ENCODE results near the gene IQCM.

The IQCM gene

DNA sequence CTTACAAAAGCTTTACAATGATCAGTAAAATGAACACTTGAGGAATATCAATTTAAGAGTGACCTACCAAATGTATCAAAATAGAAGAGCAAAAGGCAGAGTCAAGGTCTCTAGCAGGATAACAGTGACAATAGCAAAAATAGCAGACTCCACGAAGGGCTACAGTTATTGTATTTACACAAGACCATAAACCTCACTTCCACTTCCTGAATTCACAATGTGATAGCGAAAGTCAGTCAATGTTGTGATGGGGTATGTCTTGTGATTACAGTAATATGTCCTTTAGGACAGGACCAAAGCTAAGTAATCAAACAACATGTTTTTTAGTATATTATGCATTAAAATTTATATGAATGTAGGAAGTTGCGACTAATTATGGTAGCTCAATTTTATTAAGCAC lies 139.6 kb downstream of the IQCM start:
- Histone ChIP-seq H3K4me3 (ENCODE audit: insufficient read depth in 1 of 2, low read depth in 1 of 2, low read length in 2 of 2) (no peak overlapping the region), H3K23ac (ENCODE audit: low read length in 2 of 2) (no peak overlapping the region), H3K27ac (ENCODE audit: low read length, poor library complexity, severe bottlenecking) (no peak overlapping the region), H3K18ac (ENCODE audit: low read depth in 1 of 2, low read length in 2 of 2) (no peak overlapping the region), H3K4me2 (ENCODE audit: low read length, poor library complexity, severe bottlenecking) (no peak overlapping the region), H4K91ac (ENCODE audit: low read length) (no peak overlapping the region), H3K4ac (ENCODE audit: low read depth in 1 of 2, low read length in 2 of 2) (no peak overlapping the region), H4K8ac (ENCODE audit: low read length) (no peak overlapping the region), H3K79me1 (replicated peaks; ENCODE audit: low read length, poor library complexity, severe bottlenecking) (no peaks in the 10 kb centered on the region), H2AFZ (ENCODE audit: low read depth, low read length) (no peak overlapping the region), H3K9me3 (ENCODE audit: control insufficient read depth, low read length) (peaks cover 48% of the 10 kb centered on the region), H2BK5ac (ENCODE audit: low read depth, low read length, poor library complexity, severe bottlenecking) (no peak overlapping the region), H3K4me1 (ENCODE audit: control insufficient read depth, insufficient read depth, low read depth, low read length) (no peaks in the 10 kb centered on the region), H3K36me3 (ENCODE audit: control insufficient read depth in 1 of 2, insufficient read depth in 2 of 2, low read depth in 1 of 2, low read length in 2 of 2) (no peaks in the 10 kb centered on the region), H3K27me3 (ENCODE audit: control insufficient read depth in 1 of 2, insufficient read depth in 1 of 2, low read length in 2 of 2) (no peaks in the 10 kb centered on the region), H2AK5ac (ENCODE audit: low read length, severe bottlenecking) (no peak overlapping the region), H2BK15ac (ENCODE audit: low read depth, poor library complexity, severe bottlenecking) (no peak overlapping the region), H2BK12ac (ENCODE audit: low read length in 2 of 2) (no peak overlapping the region), H2BK120ac (ENCODE audit: low read depth, low read length) (no peak overlapping the region), H3K9ac (ENCODE audit: low read length) (no peak overlapping the region), H3K14ac (ENCODE audit: low read length in 2 of 2) (no peak overlapping the region)
- no peak for DNase-seq
- 72% methylated on average over 2 of the region's 3 CpGs for WGBS

GRCh38 chr4:149645790-149646189 lies 169.9 kb downstream of the IQCM start:
- no peak overlapping the region for H2BK120ac ChIP-seq (ENCODE audit: low read depth, low read length)
- H2BK15ac ChIP-seq (ENCODE audit: low read depth, poor library complexity, severe bottlenecking) = no peak overlapping the region
- no peaks in the 10 kb centered on the region for H3K27me3 ChIP-seq (ENCODE audit: control insufficient read depth in 1 of 2, insufficient read depth in 1 of 2, low read length in 2 of 2)
- H3K9ac ChIP-seq (ENCODE audit: low read length) = no peak overlapping the region
- H3K18ac ChIP-seq (ENCODE audit: low read depth in 1 of 2, low read length in 2 of 2) = no peak overlapping the region
- no peaks in the 10 kb centered on the region for H3K4me1 ChIP-seq (ENCODE audit: control insufficient read depth, insufficient read depth, low read depth, low read length)
- H3K4me2 ChIP-seq (ENCODE audit: low read length, poor library complexity, severe bottlenecking) = no peak overlapping the region
- no peak overlapping the region for H3K4ac ChIP-seq (ENCODE audit: low read depth in 1 of 2, low read length in 2 of 2)
- H3K79me1 ChIP-seq (replicated peaks; ENCODE audit: low read length, poor library complexity, severe bottlenecking) = no peaks in the 10 kb centered on the region
- no peak overlapping the region for H2BK5ac ChIP-seq (ENCODE audit: low read depth, low read length, poor library complexity, severe bottlenecking)
- H4K8ac ChIP-seq (ENCODE audit: low read length) = no peak overlapping the region
- no peak overlapping the region for H3K14ac ChIP-seq (ENCODE audit: low read length in 2 of 2)
- no peaks in the 10 kb centered on the region for H3K9me3 ChIP-seq (ENCODE audit: control insufficient read depth, low read length)
- no peak overlapping the region for H2BK12ac ChIP-seq (ENCODE audit: low read length in 2 of 2)
- no peak overlapping the region for H2AFZ ChIP-seq (ENCODE audit: low read depth, low read length)
- no peak overlapping the region for H4K91ac ChIP-seq (ENCODE audit: low read length)
- H2AK5ac ChIP-seq (ENCODE audit: low read length, severe bottlenecking) = no peak overlapping the region
- no peak for DNase-seq
- H3K27ac ChIP-seq (ENCODE audit: low read length, poor library complexity, severe bottlenecking) = no peak overlapping the region
- H3K23ac ChIP-seq (ENCODE audit: low read length in 2 of 2) = no peak overlapping the region
- H3K36me3 ChIP-seq (ENCODE audit: control insufficient read depth in 1 of 2, insufficient read depth in 2 of 2, low read depth in 1 of 2, low read length in 2 of 2) = no peaks in the 10 kb centered on the region
- H3K4me3 ChIP-seq (ENCODE audit: insufficient read depth in 1 of 2, low read depth in 1 of 2, low read length in 2 of 2) = no peak overlapping the region

GRCh38 chr4:149638073-149638472 lies 177.6 kb downstream of the IQCM start:
- Histone ChIP-seq H3K9ac (ENCODE audit: low read length) (no peak overlapping the region), H3K27me3 (ENCODE audit: control insufficient read depth in 1 of 2, insufficient read depth in 1 of 2, low read length in 2 of 2) (no peaks in the 10 kb centered on the region), H3K18ac (ENCODE audit: low read depth in 1 of 2, low read length in 2 of 2) (no peak overlapping the region), H3K36me3 (ENCODE audit: control insufficient read depth in 1 of 2, insufficient read depth in 2 of 2, low read depth in 1 of 2, low read length in 2 of 2) (no peaks in the 10 kb centered on the region), H4K8ac (ENCODE audit: low read length) (no peak overlapping the region), H3K4ac (ENCODE audit: low read depth in 1 of 2, low read length in 2 of 2) (no peak overlapping the region), H2BK120ac (ENCODE audit: low read depth, low read length) (no peak overlapping the region), H3K14ac (ENCODE audit: low read length in 2 of 2) (no peak overlapping the region), H3K79me1 (replicated peaks; ENCODE audit: low read length, poor library complexity, severe bottlenecking) (no peaks in the 10 kb centered on the region), H2AK5ac (ENCODE audit: low read length, severe bottlenecking) (no peak overlapping the region), H2BK15ac (ENCODE audit: low read depth, poor library complexity, severe bottlenecking) (no peak overlapping the region), H3K27ac (ENCODE audit: low read length, poor library complexity, severe bottlenecking) (no peak overlapping the region), H3K4me3 (ENCODE audit: insufficient read depth in 1 of 2, low read depth in 1 of 2, low read length in 2 of 2) (no peak overlapping the region), H3K23ac (ENCODE audit: low read length in 2 of 2) (no peak overlapping the region), H2BK12ac (ENCODE audit: low read length in 2 of 2) (no peak overlapping the region), H2BK5ac (ENCODE audit: low read depth, low read length, poor library complexity, severe bottlenecking) (no peak overlapping the region), H3K4me1 (ENCODE audit: control insufficient read depth, insufficient read depth, low read depth, low read length) (no peaks in the 10 kb centered on the region), H3K4me2 (ENCODE audit: low read length, poor library complexity, severe bottlenecking) (no peak overlapping the region), H4K91ac (ENCODE audit: low read length) (no peak overlapping the region), H2AFZ (ENCODE audit: low read depth, low read length) (no peak overlapping the region), H3K9me3 (ENCODE audit: control insufficient read depth, low read length) (no peaks in the 10 kb centered on the region)
- whole genome bisulfite sequencing = no CpG with 5 or more reads among the region's 1 CpG
- no peak for DNase-seq

DNA sequence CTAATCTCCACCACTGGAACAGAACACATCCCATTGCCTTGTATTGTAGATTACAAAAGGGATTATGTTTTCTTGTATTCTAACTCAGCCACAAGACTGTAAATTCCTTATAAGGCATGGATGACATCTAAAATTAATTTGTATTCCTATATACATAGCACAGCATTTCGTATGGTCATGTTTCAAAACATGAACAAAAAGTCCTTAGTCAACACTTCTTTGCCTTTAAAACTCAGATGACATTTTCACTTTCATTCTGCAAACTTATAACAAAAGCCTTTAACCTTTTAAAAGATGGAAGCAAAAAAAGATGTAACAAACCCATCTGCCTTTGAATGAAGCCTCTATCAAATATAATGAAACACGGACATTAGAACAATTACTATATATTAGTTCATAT lies 181.3 kb downstream of the IQCM start:
- Histone ChIP-seq H3K27me3 (ENCODE audit: control insufficient read depth in 1 of 2, insufficient read depth in 1 of 2, low read length in 2 of 2) (no peaks in the 10 kb centered on the region), H3K4me1 (ENCODE audit: control insufficient read depth, insufficient read depth, low read depth, low read length) (no peaks in the 10 kb centered on the region), H4K8ac (ENCODE audit: low read length) (no peak overlapping the region), H2BK5ac (ENCODE audit: low read depth, low read length, poor library complexity, severe bottlenecking) (no peak overlapping the region), H2BK12ac (ENCODE audit: low read length in 2 of 2) (no peak overlapping the region), H4K91ac (ENCODE audit: low read length) (no peak overlapping the region), H3K23ac (ENCODE audit: low read length in 2 of 2) (no peak overlapping the region), H3K4ac (ENCODE audit: low read depth in 1 of 2, low read length in 2 of 2) (no peak overlapping the region), H2BK120ac (ENCODE audit: low read depth, low read length) (no peak overlapping the region), H3K4me2 (ENCODE audit: low read length, poor library complexity, severe bottlenecking) (no peak overlapping the region), H3K14ac (ENCODE audit: low read length in 2 of 2) (no peak overlapping the region), H2AK5ac (ENCODE audit: low read length, severe bottlenecking) (no peak overlapping the region), H3K9me3 (ENCODE audit: control insufficient read depth, low read length) (peaks cover 16% of the 10 kb centered on the region), H3K79me1 (replicated peaks; ENCODE audit: low read length, poor library complexity, severe bottlenecking) (no peaks in the 10 kb centered on the region), H3K18ac (ENCODE audit: low read depth in 1 of 2, low read length in 2 of 2) (no peak overlapping the region), H3K27ac (ENCODE audit: low read length, poor library complexity, severe bottlenecking) (no peak overlapping the region), H3K4me3 (ENCODE audit: insufficient read depth in 1 of 2, low read depth in 1 of 2, low read length in 2 of 2) (no peak overlapping the region), H2BK15ac (ENCODE audit: low read depth, poor library complexity, severe bottlenecking) (no peak overlapping the region), H2AFZ (ENCODE audit: low read depth, low read length) (no peak overlapping the region), H3K36me3 (ENCODE audit: control insufficient read depth in 1 of 2, insufficient read depth in 2 of 2, low read depth in 1 of 2, low read length in 2 of 2) (no peaks in the 10 kb centered on the region), H3K9ac (ENCODE audit: low read length) (no peak overlapping the region)
- no peak for DNase-seq
- WGBS = 93% methylated on average over 1 of the region's 2 CpGs
